ENCODE data around the gene FXYD3.

GRCh38 chr19:35140962-35141836 is 25.6 kb downstream of the FXYD3 start:
- no peak for TF ChIP-seq EZH2phosphoT487 (IDR thresholded peaks at IDR 0.05; ENCODE audit: low read depth, severe bottlenecking, unreplicated experiment)
- TF ChIP-seq, protein P1, sequence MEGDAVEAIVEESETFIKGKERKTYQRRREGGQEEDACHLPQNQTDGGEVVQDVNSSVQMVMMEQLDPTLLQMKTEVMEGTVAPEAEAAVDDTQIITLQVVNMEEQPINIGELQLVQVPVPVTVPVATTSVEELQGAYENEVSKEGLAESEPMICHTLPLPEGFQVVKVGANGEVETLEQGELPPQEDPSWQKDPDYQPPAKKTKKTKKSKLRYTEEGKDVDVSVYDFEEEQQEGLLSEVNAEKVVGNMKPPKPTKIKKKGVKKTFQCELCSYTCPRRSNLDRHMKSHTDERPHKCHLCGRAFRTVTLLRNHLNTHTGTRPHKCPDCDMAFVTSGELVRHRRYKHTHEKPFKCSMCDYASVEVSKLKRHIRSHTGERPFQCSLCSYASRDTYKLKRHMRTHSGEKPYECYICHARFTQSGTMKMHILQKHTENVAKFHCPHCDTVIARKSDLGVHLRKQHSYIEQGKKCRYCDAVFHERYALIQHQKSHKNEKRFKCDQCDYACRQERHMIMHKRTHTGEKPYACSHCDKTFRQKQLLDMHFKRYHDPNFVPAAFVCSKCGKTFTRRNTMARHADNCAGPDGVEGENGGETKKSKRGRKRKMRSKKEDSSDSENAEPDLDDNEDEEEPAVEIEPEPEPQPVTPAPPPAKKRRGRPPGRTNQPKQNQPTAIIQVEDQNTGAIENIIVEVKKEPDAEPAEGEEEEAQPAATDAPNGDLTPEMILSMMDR (IDR thresholded peaks at IDR 0.05; ENCODE audit: poor library complexity): peak; percentile 64
- no peak for TF ChIP-seq EZH2 (IDR thresholded peaks at IDR 0.05; ENCODE audit: borderline replicate concordance)
